22Rv1 (cell line): ENCODE data around the gene EPN1.

Experiments
- H3K27ac ChIP-seq: fragments of 450-650 bp; 2 replicates; pipeline ENCODE4 v1.5.1; 2017
- CTCF ChIP-seq: fragments of 450-650 bp; IDR thresholded peaks from 2 replicates; pipeline ENCODE4 v1.5.1; 2017; ENCODE audit warnings: mild to moderate bottlenecking
- ZFX ChIP-seq: fragments of 450-650 bp; IDR thresholded peaks from 2 replicates; pipeline ENCODE4 v1.6.1; 2017; ENCODE audit warnings: antibody characterized with exemption, borderline replicate concordance

EPN1 gene

GRCh38 chr19:55676383-55676782 is 1.4 kb downstream of the EPN1 start:
- TF ChIP-seq CTCF = peak; percentile 73
- TF ChIP-seq ZFX = no peak
- peak overlapping the region; percentile 78 for H3K27ac ChIP-seq

GRCh38 chr19:55676889-55677505 is 2.0 kb downstream of the EPN1 start:
- TF ChIP-seq CTCF (no peak), ZFX (no peak)
- H3K27ac ChIP-seq = peak overlapping the region; percentile 78

GRCh38 chr19:55677572-55678028 is 2.6 kb downstream of the EPN1 start:
- TF ChIP-seq ZFX = no peak
- H3K27ac ChIP-seq = no peak overlapping the region

- no peak overlapping the region for H3K27ac ChIP-seq
- no peak for TF ChIP-seq CTCF
- TF ChIP-seq ZFX = no peak
Observed at GRCh38 chr19:55678121-55678671, 3.2 kb downstream of the EPN1 start.

- no peak for TF ChIP-seq ZFX
- no peak for TF ChIP-seq CTCF
- no peak overlapping the region for H3K27ac ChIP-seq
Observed at GRCh38 chr19:55679343-55680257, 4.6 kb downstream of the EPN1 start.

- TF ChIP-seq CTCF (no peak), ZFX (no peak)
- H3K27ac ChIP-seq = no peak overlapping the region
Observed at GRCh38 chr19:55680339-55681130, 5.5 kb downstream of the EPN1 start.
